T-helper 1 cell treated with Interleukin-12 subunit alpha and Interleukin-12 subunit beta and Interleukin-4 antibody, amounts not matched to agents 30 ng/mL and 1 ng/mL, for 36 hours (primary cell): Measurements from ENCODE around the gene OR4C16. TPM values are rescaled to one million over a fixed set of nuclear protein-coding genes. Genes with fewer than 3 reads are reported as not detected.

Source experiments
- intact Hi-C: fragments of 100-400 bp; cut with micrococcal nuclease; formaldehyde crosslinking; loops from one replicate; pipeline ENCODE4 v1.15.1; 2024
- total RNA-seq: library from RNA; stranded (reverse); gene quantifications from 2 replicates; pipeline ENCODE4 v1.2.3, GENCODE V29; 2022

The OR4C16 gene, protein sequence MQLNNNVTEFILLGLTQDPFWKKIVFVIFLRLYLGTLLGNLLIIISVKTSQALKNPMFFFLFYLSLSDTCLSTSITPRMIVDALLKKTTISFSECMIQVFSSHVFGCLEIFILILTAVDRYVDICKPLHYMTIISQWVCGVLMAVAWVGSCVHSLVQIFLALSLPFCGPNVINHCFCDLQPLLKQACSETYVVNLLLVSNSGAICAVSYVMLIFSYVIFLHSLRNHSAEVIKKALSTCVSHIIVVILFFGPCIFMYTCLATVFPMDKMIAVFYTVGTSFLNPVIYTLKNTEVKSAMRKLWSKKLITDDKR
- total RNA-seq = not detected in 2 replicates

DNA sequence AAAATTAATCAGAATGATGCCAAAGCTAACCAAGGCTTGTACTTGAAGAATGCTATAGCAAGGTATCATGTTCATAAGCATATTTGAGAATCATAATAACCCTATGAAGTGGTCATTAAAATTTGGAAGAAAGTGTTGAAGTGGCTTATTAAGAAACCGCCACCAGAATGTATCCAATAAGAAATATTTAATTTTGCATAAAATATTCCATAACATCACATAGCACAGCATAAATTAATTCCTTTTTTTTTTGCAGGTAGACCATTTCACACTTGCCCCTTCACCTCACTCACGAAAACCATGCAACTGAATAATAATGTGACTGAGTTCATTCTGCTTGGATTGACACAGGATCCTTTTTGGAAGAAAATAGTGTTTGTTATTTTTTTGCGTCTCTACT, at the start of gene OR4C16:
Gene OR4C16, plus strand, starts transcription at position 301 of the 400 bp plus-strand sequence. Its CDS starts 0 bp downstream, at position 301.
- intact Hi-C loops = no loop called here

DNA sequence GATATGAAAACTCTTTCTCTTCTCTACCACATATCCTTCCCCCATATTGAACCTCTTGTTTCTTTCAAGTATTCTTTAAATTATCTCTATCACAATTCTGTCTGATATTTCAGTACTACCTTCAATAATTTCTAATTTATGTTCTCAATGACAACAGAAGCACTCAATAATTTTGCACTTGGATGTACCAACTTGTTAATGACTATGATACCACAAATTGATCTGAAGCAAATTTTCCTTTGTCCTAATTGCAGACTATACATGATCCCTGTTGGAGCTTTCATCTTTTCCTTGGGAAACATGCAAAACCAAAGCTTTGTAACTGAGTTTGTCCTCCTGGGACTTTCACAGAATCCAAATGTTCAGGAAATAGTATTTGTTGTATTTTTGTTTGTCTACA, 17.8 kb upstream of the OR4C16 start, which contains the start of gene OR4C15:
Gene OR4C15, plus strand, starts transcription at position 301 of the 400 bp plus-strand sequence. Its CDS starts 0 bp downstream, at position 301.
- intact Hi-C loops = no loop called here

DNA sequence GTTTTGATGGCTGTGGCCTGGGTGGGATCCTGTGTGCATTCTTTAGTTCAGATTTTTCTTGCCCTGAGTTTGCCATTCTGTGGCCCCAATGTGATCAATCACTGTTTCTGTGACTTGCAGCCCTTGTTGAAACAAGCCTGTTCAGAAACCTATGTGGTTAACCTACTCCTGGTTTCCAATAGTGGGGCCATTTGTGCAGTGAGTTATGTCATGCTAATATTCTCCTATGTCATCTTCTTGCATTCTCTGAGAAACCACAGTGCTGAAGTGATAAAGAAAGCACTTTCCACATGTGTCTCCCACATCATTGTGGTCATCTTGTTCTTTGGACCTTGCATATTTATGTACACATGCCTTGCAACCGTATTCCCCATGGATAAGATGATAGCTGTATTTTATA, 620 bp downstream of the OR4C16 start:
- intact Hi-C loops = no loop called here

DNA sequence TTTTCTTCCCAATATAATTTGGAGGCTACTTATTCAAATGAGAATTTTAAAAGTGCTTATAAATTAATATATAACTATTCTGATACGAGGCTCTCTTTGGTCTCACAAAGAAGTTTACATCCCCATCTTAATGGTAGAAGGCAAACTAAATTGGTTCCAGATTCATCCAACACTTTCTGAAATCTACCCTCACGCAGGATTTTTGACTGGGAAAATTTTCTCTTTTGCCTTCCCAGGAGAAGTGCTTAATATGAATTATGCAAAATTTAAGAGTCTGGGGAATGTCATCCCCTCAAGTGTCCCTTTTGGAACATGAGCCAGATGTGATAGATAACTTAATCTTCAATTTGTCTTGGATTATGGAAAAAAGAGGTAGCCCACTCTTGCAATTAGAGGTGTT, 35.6 kb downstream of the OR4C16 start, which contains the start of gene OR4C11:
Gene OR4C11, minus strand, starts transcription at position 101 of the 400 bp plus-strand sequence. CDS start 3,272 bp downstream, outside the sequence.
- intact Hi-C loops = no loop called here

Other genes with a start within 250 kb of the OR4C16 start
- gene OR4A16, start 228.9 kb upstream of the OR4C16 start, total RNA-seq = not detected in 2 replicates
- not detected in 2 replicates for gene OR4A15, start 204.2 kb upstream of the OR4C16 start, total RNA-seq
- gene OR4C15, start 17.7 kb upstream of the OR4C16 start, total RNA-seq = not detected in 2 replicates
- gene OR4C11, start 35.5 kb downstream of the OR4C16 start, total RNA-seq = not detected in 2 replicates
- not detected in 2 replicates for gene OR4P4, start 63.0 kb downstream of the OR4C16 start, total RNA-seq
- gene OR4S2, start 76.2 kb downstream of the OR4C16 start, total RNA-seq = not detected in 2 replicates
- not detected in 2 replicates for gene OR4C6, start 90.1 kb downstream of the OR4C16 start, total RNA-seq
- not detected in 2 replicates for gene OR5D13, start 201.3 kb downstream of the OR4C16 start, total RNA-seq
- gene OR5D14, start 223.4 kb downstream of the OR4C16 start, total RNA-seq = not detected in 2 replicates
- not detected in 2 replicates for gene OR5L1, start 239.2 kb downstream of the OR4C16 start, total RNA-seq
- not detected in 2 replicates for gene OR5D18, start 247.5 kb downstream of the OR4C16 start, total RNA-seq